Neuronal stem cell (in vitro differentiated cells): ENCODE results near the gene DEFB127.

ENCODE experiments used
- DNase-seq: peaks from one replicate; pipeline ENCODE4 v3.0.0-alpha.2; 2013; ENCODE audit warnings: low spot score
- H2AFZ ChIP-seq: one replicate; pipeline ENCODE4 v1.6.1; 2013; ENCODE audit warnings: mild to moderate bottlenecking, low read length, inconsistent platforms
- H2AK5ac ChIP-seq: 2 replicates; pipeline ENCODE4 v1.6.1; 2013; ENCODE audit warnings: low read depth, mild to moderate bottlenecking, inconsistent platforms, low read length, moderate library complexity, mixed read lengths
- H2BK120ac ChIP-seq: 2 replicates; pipeline ENCODE4 v1.6.1; 2013; ENCODE audit warnings: low read depth, mild to moderate bottlenecking, inconsistent platforms, low read length, moderate library complexity, mixed read lengths
- H2BK12ac ChIP-seq: one replicate; pipeline ENCODE4 v1.6.1; 2013; ENCODE audit warnings: low read length, inconsistent platforms
- H2BK15ac ChIP-seq: 2 replicates; pipeline ENCODE4 v1.6.1; 2013; ENCODE audit warnings: mild to moderate bottlenecking, low read length, inconsistent platforms, mixed read lengths
- H2BK5ac ChIP-seq: one replicate; pipeline ENCODE4 v1.6.1; 2013; ENCODE audit warnings: inconsistent platforms, mild to moderate bottlenecking, low read length, moderate library complexity
- H3K14ac ChIP-seq: one replicate; pipeline ENCODE4 v1.6.1; 2013; ENCODE audit warnings: low read length, inconsistent platforms
- H3K18ac ChIP-seq: 2 replicates; pipeline ENCODE4 v1.6.1; 2013; ENCODE audit warnings: low read length, inconsistent platforms
- H3K23ac ChIP-seq: 2 replicates; pipeline ENCODE4 v1.6.1; 2013; ENCODE audit warnings: low read depth, mild to moderate bottlenecking, mixed read lengths, low read length, inconsistent platforms; ENCODE audit not compliant: poor library complexity
- H3K27ac ChIP-seq: replicated peaks from 3 replicates; pipeline ENCODE4 v1.5.1; 2013; ENCODE audit warnings: low read length, inconsistent platforms
- H3K27me3 ChIP-seq, 3 experiments: 2 replicates each; pipeline ENCODE4 v1.6.1; 2013; ENCODE audit warnings: low read length in 3 of 3, mild to moderate bottlenecking in 2 of 3, inconsistent platforms in 1 of 3, low read depth in 1 of 3, mixed read lengths in 1 of 3, moderate library complexity in 1 of 3; ENCODE audit not compliant: control insufficient read depth in 3 of 3, insufficient read depth in 3 of 3
- H3K36me3 ChIP-seq, 2 donors: replicated peaks in 1 of 2; 2 replicates each; pipeline ENCODE4 v1.6.1; 2013; ENCODE audit warnings: low read length in 2 of 2; ENCODE audit not compliant: control insufficient read depth in 2 of 2, insufficient read depth in 2 of 2
- H3K4ac ChIP-seq: 2 replicates; pipeline ENCODE4 v1.6.1; 2013; ENCODE audit warnings: inconsistent platforms, mild to moderate bottlenecking, low read length, moderate library complexity
- H3K4me1 ChIP-seq, 2 donors: 1 replicate in 1 of 2; 2 replicates in 1 of 2; pipeline ENCODE4 v1.6.1; 2013; ENCODE audit warnings: low read length in 2 of 2, low read depth in 1 of 2; ENCODE audit not compliant: control insufficient read depth in 2 of 2, insufficient read depth in 1 of 2
- H3K4me2 ChIP-seq: one replicate; pipeline ENCODE4 v1.6.1; 2013; ENCODE audit warnings: mild to moderate bottlenecking, low read length, inconsistent platforms; ENCODE audit not compliant: insufficient read depth, poor library complexity, severe bottlenecking
- H3K4me3 ChIP-seq, 2 donors: 2 replicates each; pipeline ENCODE4 v1.5.1; 2013; ENCODE audit warnings: low read length in 2 of 2, mild to moderate bottlenecking in 2 of 2, inconsistent platforms in 1 of 2, moderate library complexity in 1 of 2
- H3K79me1 ChIP-seq: one replicate; pipeline ENCODE4 v1.6.1; 2013; ENCODE audit warnings: low read depth, mild to moderate bottlenecking, inconsistent platforms, low read length, moderate library complexity
- H3K9ac ChIP-seq: one replicate; pipeline ENCODE4 v1.6.1; 2013; ENCODE audit warnings: mild to moderate bottlenecking, low read depth, low read length, inconsistent platforms; ENCODE audit not compliant: poor library complexity
- H3K9me3 ChIP-seq, 2 donors: replicated peaks in 1 of 2; 2 replicates each; pipeline versions ENCODE3 to v1.6.1; 2013; ENCODE audit warnings: low read length in 2 of 2, mild to moderate bottlenecking in 2 of 2, inconsistent platforms in 1 of 2, low read depth in 1 of 2, mixed read lengths in 1 of 2, moderate library complexity in 1 of 2; ENCODE audit not compliant: control insufficient read depth in 2 of 2, insufficient read depth in 1 of 2
- H4K8ac ChIP-seq: one replicate; pipeline ENCODE4 v1.6.1; 2013; ENCODE audit warnings: low read depth, mild to moderate bottlenecking, inconsistent platforms, low read length, moderate library complexity
- H4K91ac ChIP-seq: one replicate; pipeline ENCODE4 v1.6.1; 2013; ENCODE audit warnings: low read length, low read depth, mild to moderate bottlenecking, inconsistent platforms; ENCODE audit not compliant: poor library complexity
- WGBS, 2 donors: extraction: QIAGEN DNeasy Blood & Tissue Kit; methylation state at CpG; one replicate each; pipeline ENCODE4 v1.1.7; 2013; ENCODE audit warnings: missing lambda C conversion rate in 2 of 2, mixed read lengths in 1 of 2; ENCODE audit not compliant: insufficient read length in 2 of 2, insufficient replicate concordance in 1 of 2; ENCODE audit errors: extremely low coverage in 2 of 2; 5-methylcytosine and 5-hydroxymethylcytosine counted together

The DEFB127 gene

DNA sequence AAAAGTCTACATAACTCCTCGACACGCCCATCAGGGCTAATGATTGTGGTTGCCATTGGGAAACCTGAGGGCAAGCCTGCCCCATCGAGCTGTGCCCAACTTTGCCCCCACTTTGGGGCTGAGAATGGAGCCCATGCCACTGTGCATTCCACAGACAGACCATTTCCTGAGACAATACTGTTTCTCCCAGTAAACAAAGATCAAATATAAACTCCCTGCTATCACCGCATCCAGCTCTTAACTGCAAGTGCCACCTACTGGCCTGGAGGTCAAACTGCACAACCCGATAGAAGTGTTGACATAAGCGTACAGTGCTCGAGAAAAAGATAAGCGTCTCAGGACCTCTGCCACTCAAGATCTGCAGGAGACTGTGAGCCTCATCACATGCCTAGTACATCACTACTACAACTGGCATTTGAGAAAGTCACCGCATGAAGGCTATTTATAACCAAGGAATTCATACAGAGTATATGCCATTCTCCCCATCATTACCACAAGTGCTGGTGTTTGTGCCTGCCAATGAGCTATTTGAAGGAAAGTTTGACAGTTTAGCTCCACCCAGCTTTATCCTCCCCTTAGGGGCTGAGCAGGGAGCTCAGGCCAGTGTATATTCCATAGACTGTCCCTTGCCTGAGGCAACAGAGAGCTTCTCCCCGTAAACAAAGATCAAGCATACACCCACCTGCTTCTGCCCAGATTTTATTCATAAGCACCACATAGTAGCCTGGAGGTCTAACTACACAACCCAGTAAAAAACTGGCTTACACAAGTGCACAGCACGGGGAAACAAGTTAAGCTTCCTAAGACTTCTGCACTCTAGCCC is 19.4 kb upstream of the DEFB127 start:
- Histone ChIP-seq H3K4me2 (no peak overlapping the region), H3K4ac (no peak overlapping the region), H2BK120ac (no peak overlapping the region), H3K14ac (no peak overlapping the region), H3K79me1 (no peaks in the 10 kb centered on the region), H3K36me3 (no peaks in the 10 kb centered on the region), H2BK15ac (no peak overlapping the region), H3K9ac (no peak overlapping the region), H4K91ac (no peak overlapping the region), H3K4me3 (no peak overlapping the region), H2BK12ac (no peak overlapping the region), H2AFZ (peak overlapping the region; percentile 71), H2BK5ac (no peak overlapping the region), H3K9me3 (peaks cover 0 to 10% of the 10 kb centered on the region in 2 donors), H4K8ac (no peak overlapping the region), H3K4me1 (no peaks in the 10 kb centered on the region), H3K23ac (no peak overlapping the region), H2AK5ac (no peak overlapping the region), H3K27me3 (peaks cover 0 to 6% (median 2%) of the 10 kb centered on the region in 3 experiments), H3K18ac (no peak overlapping the region), H3K27ac (no peak overlapping the region)
- DNase-seq, result no peak
- no CpG with 5 or more reads among the region's 11 CpGs for whole genome bisulfite sequencing, 2 donors

DNA sequence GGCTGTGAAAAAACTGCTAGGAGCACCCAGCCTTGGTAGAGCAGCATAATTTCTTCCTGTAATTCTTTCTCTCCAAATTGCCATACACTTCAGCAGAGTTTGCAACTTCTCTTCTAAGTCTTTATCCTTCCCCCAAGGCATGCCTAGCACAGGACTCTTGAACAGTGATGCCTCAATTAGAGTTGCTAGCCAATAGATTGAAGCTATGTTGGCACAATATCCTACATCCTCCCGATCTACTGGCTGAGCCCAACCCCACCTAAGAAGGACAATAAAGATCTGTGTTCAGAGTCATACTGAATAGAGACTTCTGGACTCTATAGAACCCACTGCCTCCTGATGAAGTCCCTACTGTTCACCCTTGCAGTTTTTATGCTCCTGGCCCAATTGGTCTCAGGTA is 15.0 kb upstream of the DEFB127 start, which contains the start of gene DEFB126:
Gene DEFB126, plus strand, starts transcription at position 301 of the 400 bp plus-strand sequence. Its CDS starts 39 bp downstream, at position 340.
- Histone ChIP-seq H4K91ac (no peak within 1 kb of the TSS), H2AFZ (no peak within 1 kb of the TSS), H3K27me3 (peaks cover 0 to 35% (median 2%) of the 10 kb centered on the region in 3 experiments)

DNA sequence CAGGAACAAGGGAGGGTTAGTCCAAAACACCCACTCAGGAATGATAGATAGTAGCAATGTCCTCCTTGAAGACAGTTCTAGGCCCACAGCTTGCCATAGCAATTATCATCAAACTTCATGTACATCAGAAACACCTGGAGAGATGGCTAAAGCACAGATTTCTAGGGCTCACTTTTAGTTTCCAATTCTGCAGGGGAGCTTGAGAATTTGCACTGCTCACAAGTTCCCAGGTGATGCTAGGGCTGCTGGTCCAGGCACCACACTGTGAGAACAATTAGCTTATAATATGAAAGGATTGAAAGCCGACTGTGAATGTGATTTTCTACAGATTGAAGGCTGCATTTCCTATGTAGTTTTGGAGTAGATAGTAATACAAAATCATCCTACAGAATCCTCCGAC is 11.4 kb upstream of the DEFB127 start:
- no CpG with 5 or more reads among the region's 2 CpGs for WGBS, 2 donors
- H3K36me3 ChIP-seq, result no peaks in the 10 kb centered on the region
- no peak overlapping the region for H2BK120ac ChIP-seq
- no peaks in the 10 kb centered on the region for H3K4me1 ChIP-seq
- H3K9me3 ChIP-seq, result peaks cover 0 to 10% of the 10 kb centered on the region in 2 donors
- H3K27me3 ChIP-seq, result peaks cover 0 to 42% (median 2%) of the 10 kb centered on the region in 3 experiments
- no peak overlapping the region for H3K23ac ChIP-seq
- H4K8ac ChIP-seq, result no peak overlapping the region
- H3K79me1 ChIP-seq, result no peaks in the 10 kb centered on the region
- H4K91ac ChIP-seq, result no peak overlapping the region
- no peak overlapping the region for H3K14ac ChIP-seq
- H3K9ac ChIP-seq, result no peak overlapping the region
- no peak overlapping the region for H2AFZ ChIP-seq
- no peak overlapping the region for H3K4me3 ChIP-seq
- no peak overlapping the region for H3K27ac ChIP-seq
- no peak overlapping the region for H3K18ac ChIP-seq
- H2BK12ac ChIP-seq, result no peak overlapping the region
- H2BK15ac ChIP-seq, result no peak overlapping the region
- no peak overlapping the region for H3K4me2 ChIP-seq
- H3K4ac ChIP-seq, result no peak overlapping the region
- H2AK5ac ChIP-seq, result no peak overlapping the region
- H2BK5ac ChIP-seq, result no peak overlapping the region
- no peak for DNase-seq

More for the DNA sequence above, 15.0 kb upstream of the DEFB127 start, which contains the start of gene DEFB126:
- peaks cover 0 to 15% of the 10 kb centered on the region in 2 donors for H3K9me3 ChIP-seq
- H3K79me1 ChIP-seq, result no peaks in the 10 kb centered on the region
- peak within 1 kb of the TSS; percentile 38 for H3K14ac ChIP-seq
- no peaks in the 10 kb centered on the region for H3K4me1 ChIP-seq
- DNase-seq, result no peak
- no peak within 1 kb of the TSS for H3K4me2 ChIP-seq
- H2AK5ac ChIP-seq, result no peak within 1 kb of the TSS
- H2BK5ac ChIP-seq, result no peak within 1 kb of the TSS
- no peak within 1 kb of the TSS for H3K23ac ChIP-seq
- H2BK15ac ChIP-seq, result no peak within 1 kb of the TSS
- no peak within 1 kb of the TSS for H2BK12ac ChIP-seq
- no CpG with 5 or more reads among the region's 1 CpG for WGBS, 2 donors
- H3K18ac ChIP-seq, result no peak within 1 kb of the TSS
- H4K8ac ChIP-seq, result no peak within 1 kb of the TSS
- H3K27ac ChIP-seq, result no peak within 1 kb of the TSS
- H3K36me3 ChIP-seq, result no peaks in the 10 kb centered on the region
- H3K9ac ChIP-seq, result no peak within 1 kb of the TSS
- no peak within 1 kb of the TSS for H3K4me3 ChIP-seq
- no peak within 1 kb of the TSS for H3K4ac ChIP-seq
- no peak within 1 kb of the TSS for H2BK120ac ChIP-seq

DNA sequence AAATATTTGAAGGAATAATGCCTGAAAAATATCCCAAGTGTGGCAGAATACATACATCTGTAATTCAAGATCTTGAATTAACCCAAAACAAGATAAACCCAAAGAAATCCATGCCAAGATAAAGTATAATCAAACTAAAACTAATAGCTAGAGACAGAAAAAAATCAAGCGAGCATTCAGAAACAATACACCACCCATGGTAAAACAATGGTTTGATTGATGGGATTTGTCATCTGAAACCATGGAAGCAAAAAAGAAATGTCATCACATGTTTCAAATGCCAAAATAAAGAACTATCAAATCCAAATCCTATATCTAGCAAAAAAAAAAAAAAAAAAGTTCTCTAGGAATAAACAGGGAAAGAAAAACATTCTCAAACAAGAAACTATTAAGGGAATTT is 5.1 kb upstream of the DEFB127 start:
- no peak overlapping the region for H2AK5ac ChIP-seq

More for the DNA sequence above, 5.1 kb upstream of the DEFB127 start:
- no peak overlapping the region for H2BK5ac ChIP-seq
- H2BK120ac ChIP-seq, result no peak overlapping the region
- no peaks in the 10 kb centered on the region for H3K36me3 ChIP-seq
- H3K9ac ChIP-seq, result no peak overlapping the region
- no peaks in the 10 kb centered on the region for H3K4me1 ChIP-seq
- H3K23ac ChIP-seq, result no peak overlapping the region
- H4K8ac ChIP-seq, result no peak overlapping the region
- H3K9me3 ChIP-seq, result peaks cover 0 to 5% of the 10 kb centered on the region in 2 donors
- no peak overlapping the region for H2AFZ ChIP-seq
- no peak overlapping the region for H3K14ac ChIP-seq
- H3K27ac ChIP-seq, result no peak overlapping the region
- no peak overlapping the region for H3K4ac ChIP-seq
- no peak overlapping the region for H3K18ac ChIP-seq
- no peak overlapping the region for H2BK12ac ChIP-seq
- WGBS, 2 donors, result no CpG with 5 or more reads among the region's 1 CpG
- DNase-seq, result no peak
- H3K4me3 ChIP-seq, result no peak overlapping the region
- no peak overlapping the region for H4K91ac ChIP-seq
- H3K79me1 ChIP-seq, result no peaks in the 10 kb centered on the region
- H3K4me2 ChIP-seq, result no peak overlapping the region
- H2BK15ac ChIP-seq, result no peak overlapping the region
- peaks cover 0 to 19% (median 0%) of the 10 kb centered on the region in 3 experiments for H3K27me3 ChIP-seq
